ENCODE data around the gene ALDH8A1.

ALDH8A1 gene

GRCh38 chr6:134984821-134985220, 34.9 kb upstream of the ALDH8A1 start:
- H3K27ac ChIP-seq, result no peak overlapping the region
- TF ChIP-seq, protein P1, sequence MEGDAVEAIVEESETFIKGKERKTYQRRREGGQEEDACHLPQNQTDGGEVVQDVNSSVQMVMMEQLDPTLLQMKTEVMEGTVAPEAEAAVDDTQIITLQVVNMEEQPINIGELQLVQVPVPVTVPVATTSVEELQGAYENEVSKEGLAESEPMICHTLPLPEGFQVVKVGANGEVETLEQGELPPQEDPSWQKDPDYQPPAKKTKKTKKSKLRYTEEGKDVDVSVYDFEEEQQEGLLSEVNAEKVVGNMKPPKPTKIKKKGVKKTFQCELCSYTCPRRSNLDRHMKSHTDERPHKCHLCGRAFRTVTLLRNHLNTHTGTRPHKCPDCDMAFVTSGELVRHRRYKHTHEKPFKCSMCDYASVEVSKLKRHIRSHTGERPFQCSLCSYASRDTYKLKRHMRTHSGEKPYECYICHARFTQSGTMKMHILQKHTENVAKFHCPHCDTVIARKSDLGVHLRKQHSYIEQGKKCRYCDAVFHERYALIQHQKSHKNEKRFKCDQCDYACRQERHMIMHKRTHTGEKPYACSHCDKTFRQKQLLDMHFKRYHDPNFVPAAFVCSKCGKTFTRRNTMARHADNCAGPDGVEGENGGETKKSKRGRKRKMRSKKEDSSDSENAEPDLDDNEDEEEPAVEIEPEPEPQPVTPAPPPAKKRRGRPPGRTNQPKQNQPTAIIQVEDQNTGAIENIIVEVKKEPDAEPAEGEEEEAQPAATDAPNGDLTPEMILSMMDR (conservative IDR thresholded peaks at IDR 0.05), result no peak

GRCh38 chr6:134983823-134984222, 33.9 kb upstream of the ALDH8A1 start:
- H3K27ac ChIP-seq, result no peak overlapping the region
- TF ChIP-seq, protein P1 (conservative IDR thresholded peaks at IDR 0.05), result no peak

DNA sequence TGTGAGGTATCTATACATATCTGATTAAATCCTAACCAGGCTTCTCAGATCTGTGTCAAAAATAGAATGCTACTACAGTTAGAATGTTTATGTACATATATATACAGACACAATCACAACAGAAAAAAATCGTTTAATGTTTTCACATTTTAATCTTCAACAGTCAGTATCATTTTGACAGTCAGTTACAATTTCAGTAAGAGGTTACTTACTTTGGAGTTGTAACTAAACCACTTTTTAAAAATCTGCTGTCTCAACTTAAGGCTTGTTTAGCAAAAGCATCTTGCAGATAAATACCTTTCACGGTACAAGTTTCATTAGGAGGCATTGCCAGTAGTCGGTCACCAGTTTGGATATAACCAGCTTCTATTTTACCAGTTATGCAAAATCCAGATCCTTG, 32.3 kb upstream of the ALDH8A1 start:
- TF ChIP-seq, protein P1 (conservative IDR thresholded peaks at IDR 0.05), result no peak

DNA sequence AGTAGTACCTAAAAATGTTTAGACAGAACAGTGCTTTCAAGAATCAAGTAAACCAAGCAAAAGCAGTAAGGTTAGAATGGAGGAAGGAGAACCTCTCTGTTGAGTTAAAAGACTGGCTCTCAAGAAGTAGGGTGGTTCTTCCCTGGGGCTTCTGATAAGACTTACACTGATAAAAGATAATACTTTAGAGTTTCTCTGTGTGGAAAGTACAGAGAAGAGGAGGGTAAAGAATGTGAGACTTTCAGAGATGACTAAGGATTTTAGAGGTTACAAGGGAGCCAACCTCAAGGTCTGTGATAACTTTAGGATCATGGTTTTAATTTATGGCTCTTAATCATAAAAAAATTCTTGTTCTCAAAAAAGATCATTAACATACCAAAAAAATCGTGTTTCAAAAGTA, 30.9 kb upstream of the ALDH8A1 start:
- TF ChIP-seq, protein P1 (conservative IDR thresholded peaks at IDR 0.05), result no peak
- no peak overlapping the region for H3K27ac ChIP-seq

More for the DNA sequence above, 32.3 kb upstream of the ALDH8A1 start:
- H3K27ac ChIP-seq, result no peak overlapping the region

- no peak overlapping the region for H3K27ac ChIP-seq
- TF ChIP-seq, protein P1 (conservative IDR thresholded peaks at IDR 0.05), result no peak
Observed at GRCh38 chr6:134979142-134979541, 29.2 kb upstream of the ALDH8A1 start.

DNA sequence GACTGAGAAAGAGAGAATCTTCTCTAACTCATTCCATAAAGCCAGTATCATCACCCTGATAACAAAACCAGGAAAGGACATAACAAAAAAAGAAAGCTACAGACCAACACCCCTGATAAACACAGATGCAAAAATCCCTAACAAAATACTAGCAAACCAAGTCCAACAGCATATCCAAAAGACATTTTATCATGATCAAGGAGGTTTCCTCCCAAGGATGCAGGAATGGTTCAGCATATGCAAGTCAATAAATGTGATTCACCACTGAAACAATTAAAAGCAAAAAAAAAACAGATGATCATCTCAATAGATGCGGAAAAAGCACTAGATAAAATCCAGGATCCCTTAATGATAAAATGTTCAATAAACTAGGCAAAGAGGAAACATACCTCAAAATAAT, 24.5 kb upstream of the ALDH8A1 start:
- H3K27ac ChIP-seq, result no peak overlapping the region
- TF ChIP-seq, protein P1 (conservative IDR thresholded peaks at IDR 0.05), result no peak

- TF ChIP-seq, protein P1 (conservative IDR thresholded peaks at IDR 0.05), result no peak
Observed at GRCh38 chr6:134967711-134968110, 17.8 kb upstream of the ALDH8A1 start.

More at GRCh38 chr6:134967711-134968110, 17.8 kb upstream of the ALDH8A1 start:
- H3K27ac ChIP-seq, result no peak overlapping the region
